HepG2 (cell line): ENCODE results near the gene TTC22. TPM values are rescaled to one million over a fixed set of nuclear protein-coding genes. Genes with fewer than 3 reads are reported as not detected.
A peak's percentile ranks its signal among the peaks of the same experiment; 100 is the strongest.

Experiments
- ATAC-seq: fragments of 200-7000 bp; cut with Tn5 transposase; 3 replicates; pipeline ENCODE4 v1.9.1; 2020; ENCODE audit warnings: mild to moderate bottlenecking, moderate library complexity
- BruUV-seq: library from RNA; stranded (reverse); fragments of 400-500 nt; replicated peaks from 2 replicates; lab custom pipeline; 2021; lab: Mats Ljungman, UMichigan
- CTCF ChIA-PET: fragments of 300-600 bp; formaldehyde crosslinking; extraction: SDS; loops from one replicate; lab custom pipeline; 2021; ENCODE audit warnings: low total read pairs, inconsistent platforms, low intra/inter-chr PET ratio; lab: Yijun Ruan, JAX
- POLR2A ChIA-PET: fragments of 350-600 bp; sonication (Branson Sonifier 250); formaldehyde crosslinking; loops from one replicate; lab custom pipeline; 2020; ENCODE audit warnings: antibody characterized with exemption, inconsistent platforms; lab: Yijun Ruan, JAX
- DNase-seq: peaks from one replicate; pipeline ENCODE4 v3.0.0-alpha.2; 2015; ENCODE audit warnings: low spot score
- FAIRE-seq: peaks from 3 replicates; lab custom pipeline; 2011; peaks lifted over from hg19 to GRCh38; lab: Jason Lieb, UNC
- H2AFZ ChIP-seq: one replicate; pipeline ENCODE4 v1.6.1; 2011; ENCODE audit warnings: low read length, inconsistent platforms
- H3K27ac ChIP-seq: fragments of 300-600 bp; 3 replicates; pipeline ENCODE4 v1.8.0; 2011; ENCODE audit warnings: mixed run types, mild to moderate bottlenecking, mixed read lengths, low read length, inconsistent platforms; ENCODE audit not compliant: insufficient read depth; ENCODE audit errors: extremely low read length
- H3K27me3 ChIP-seq, 2 experiments: fragments of 200-600 bp in 1 of 2; 2 replicates in 1 of 2; 3 replicates in 1 of 2; pipeline versions ENCODE4 v1.6.0 to v1.8.0; 2011; ENCODE audit warnings: low read length in 2 of 2, mild to moderate bottlenecking in 2 of 2, moderate library complexity in 2 of 2, inconsistent platforms in 1 of 2; ENCODE audit not compliant: insufficient read depth in 2 of 2, control insufficient read depth in 1 of 2
- H3K36me3 ChIP-seq, 2 experiments: fragments of 200-600 bp in 1 of 2; replicated peaks in 1 of 2; 2 replicates in 1 of 2; 3 replicates in 1 of 2; pipeline versions ENCODE4 v1.5.1 to v1.8.0; 2011; ENCODE audit warnings: low read length in 2 of 2, inconsistent platforms in 1 of 2; ENCODE audit not compliant: insufficient read depth in 2 of 2, control insufficient read depth in 1 of 2
- H3K4me1 ChIP-seq: 2 replicates; pipeline ENCODE4 v1.5.1; 2012; ENCODE audit warnings: low read length, inconsistent platforms; ENCODE audit not compliant: insufficient read depth
- H3K4me2 ChIP-seq: 2 replicates; pipeline ENCODE4 v1.6.0; 2011; ENCODE audit warnings: low read depth, low read length, inconsistent platforms
- H3K4me3 ChIP-seq, 3 experiments: fragments of 200-600 bp in 1 of 3; sonication (generic), shearing (Covaris generic) in 1 of 3; replicated peaks in 1 of 3; 2 replicates each; pipeline ENCODE4 v1.5.1; 2011 to 2016; ENCODE audit warnings: low read length in 3 of 3, inconsistent platforms in 2 of 3, low read depth in 2 of 3, mild to moderate bottlenecking in 2 of 3, control low read depth in 1 of 3, mixed read lengths in 1 of 3; ENCODE audit not compliant: insufficient read depth in 1 of 3
- H3K79me2 ChIP-seq: one replicate; pipeline ENCODE4 v1.6.1; 2011; ENCODE audit warnings: low read length, inconsistent platforms; ENCODE audit not compliant: insufficient read depth
- H3K9ac ChIP-seq: 2 replicates; pipeline ENCODE4 v1.6.0; 2011; ENCODE audit warnings: mild to moderate bottlenecking, low read depth, low read length, inconsistent platforms; ENCODE audit not compliant: insufficient read depth
- H3K9me3 ChIP-seq: 2 replicates; pipeline ENCODE4 v1.5.1; 2012; ENCODE audit warnings: mild to moderate bottlenecking, low read length
- H4K20me1 ChIP-seq: 2 replicates; pipeline ENCODE4 v1.6.0; 2011; ENCODE audit warnings: inconsistent platforms, mild to moderate bottlenecking, low read length, moderate library complexity; ENCODE audit not compliant: insufficient read depth
- MATR3 ChIP-seq: sonication (generic); formaldehyde crosslinking; IDR thresholded peaks from 2 replicates; pipeline ENCODE4 v1.4.0; 2020; ENCODE audit warnings: missing genetic modification reagents
- NCOR1 ChIP-seq: fragments of 200-600 bp; sonication (generic); IDR thresholded peaks from 2 replicates; pipeline ENCODE4 v1.7.0; 2017; ENCODE audit warnings: antibody characterized with exemption, low read length, borderline replicate concordance
- PTBP1 ChIP-seq: fragments of 200-400 bp; formaldehyde crosslinking; IDR thresholded peaks from 2 replicates; pipeline ENCODE4 v1.6.1; 2018; ENCODE audit warnings: low read length, low read depth; ENCODE audit not compliant: poor library complexity, severe bottlenecking
- RAD21 ChIP-seq: fragments of 450-650 bp; formaldehyde crosslinking; IDR thresholded peaks from 2 replicates; pipeline ENCODE4 v1.5.0; 2020; ENCODE audit warnings: mild to moderate bottlenecking
- RFX5 ChIP-seq: IDR thresholded peaks from 2 replicates; pipeline ENCODE4 v1.6.1; 2011; ENCODE audit warnings: low read depth, low read length, improper control_type of control experiment
- SMC3 ChIP-seq: IDR thresholded peaks from 2 replicates; pipeline ENCODE4 v1.6.1; 2011; ENCODE audit warnings: low read length, improper control_type of control experiment
- STAG1 ChIP-seq: sonication (generic); formaldehyde crosslinking; IDR thresholded peaks from 2 replicates; pipeline ENCODE4 v1.4.0; 2020; ENCODE audit warnings: missing genetic modification reagents
- XRCC5 ChIP-seq: fragments of 200-400 bp; formaldehyde crosslinking; optimal IDR thresholded peaks from 2 replicates; pipeline ENCODE3; 2017; ENCODE audit warnings: mild to moderate bottlenecking, low read length
- ZNF282 ChIP-seq: fragments of 450-650 bp; IDR thresholded peaks from 2 replicates; pipeline ENCODE4 v1.6.1; 2018; ENCODE audit not compliant: partially characterized antibody
- ZNF672 ChIP-seq: sonication (generic); formaldehyde crosslinking; IDR thresholded peaks from 2 replicates; pipeline ENCODE4 v1.8.1; 2022; ENCODE audit warnings: missing genetic modification reagents
- WGBS: methylation state at CpG from one replicate; pipeline ENCODE4 v1.1.6; 2017; ENCODE audit warnings: low lambda C conversion rate; 5-methylcytosine and 5-hydroxymethylcytosine counted together
- in situ Hi-C: cut with HindIII; loops from 2 replicates; pipeline ENCODE4 v1.10.0; 2017; ENCODE audit warnings: low pct_unique_long_range_greater_than_20kb; ENCODE audit not compliant: extremely low pct_ligation_motif_present
- intact Hi-C: fragments of 100-400 bp; cut with micrococcal nuclease; formaldehyde crosslinking; loops from one replicate; pipeline ENCODE4 v1.10.0; 2022; ENCODE audit not compliant: unreplicated experiment
- polyA plus RNA-seq, 8 experiments: library from polyadenylated mRNA; depleted of rRNA in 3 of 8; stranded (reverse) in 7 of 8; unstranded in 1 of 8; fragments of >200 nt; fragmentation: Illumina TruSeq in 4 of 8; extraction: Trizol in 4 of 8; gene quantifications; 2 replicates each; pipeline versions ENCODE4 v1.2.1 to v1.2.3, GENCODE V29; 2011 to 2016; ENCODE audit warnings: low read depth in 4 of 8, missing spikeins in 1 of 8, mixed read lengths in 1 of 8; ENCODE audit not compliant: insufficient read depth in 1 of 8
- total RNA-seq, 5 experiments: library from RNA; depleted of rRNA; stranded (reverse); fragments of >200 nt; fragmentation: Illumina TruSeq; extraction: Trizol; gene quantifications; 2 replicates each; pipeline ENCODE4 v1.2.3, GENCODE V29; 2016; ENCODE audit warnings: low read depth in 1 of 5
- TF ChIP-seq, protein P1 (sequence below): sonication (generic); formaldehyde crosslinking; IDR thresholded peaks from 2 replicates; pipeline ENCODE4 v1.4.0; 2020; ENCODE audit warnings: mild to moderate bottlenecking, missing genetic modification reagents
- TF ChIP-seq, protein P2 (sequence below): sonication (generic); formaldehyde crosslinking; IDR thresholded peaks from 2 replicates; pipeline ENCODE4 v1.5.0; 2020; ENCODE audit warnings: mild to moderate bottlenecking, missing genetic modification reagents, moderate library complexity
- TF ChIP-seq, protein P3 (sequence below): sonication (generic); formaldehyde crosslinking; IDR thresholded peaks from 2 replicates; pipeline ENCODE4 v1.4.0; 2020; ENCODE audit warnings: missing genetic modification reagents
- TF ChIP-seq, protein P4 (sequence below): IDR thresholded peaks from 2 replicates; pipeline ENCODE4 v1.6.1; 2012; ENCODE audit warnings: low read depth, low read length, improper control_type of control experiment

Gene TTC22
- total and polyA plus RNA-seq, 2 of the 13 experiments (the other 11 are each of a cell fraction or from before 2014, with no cell fraction given): not detected

DNA sequence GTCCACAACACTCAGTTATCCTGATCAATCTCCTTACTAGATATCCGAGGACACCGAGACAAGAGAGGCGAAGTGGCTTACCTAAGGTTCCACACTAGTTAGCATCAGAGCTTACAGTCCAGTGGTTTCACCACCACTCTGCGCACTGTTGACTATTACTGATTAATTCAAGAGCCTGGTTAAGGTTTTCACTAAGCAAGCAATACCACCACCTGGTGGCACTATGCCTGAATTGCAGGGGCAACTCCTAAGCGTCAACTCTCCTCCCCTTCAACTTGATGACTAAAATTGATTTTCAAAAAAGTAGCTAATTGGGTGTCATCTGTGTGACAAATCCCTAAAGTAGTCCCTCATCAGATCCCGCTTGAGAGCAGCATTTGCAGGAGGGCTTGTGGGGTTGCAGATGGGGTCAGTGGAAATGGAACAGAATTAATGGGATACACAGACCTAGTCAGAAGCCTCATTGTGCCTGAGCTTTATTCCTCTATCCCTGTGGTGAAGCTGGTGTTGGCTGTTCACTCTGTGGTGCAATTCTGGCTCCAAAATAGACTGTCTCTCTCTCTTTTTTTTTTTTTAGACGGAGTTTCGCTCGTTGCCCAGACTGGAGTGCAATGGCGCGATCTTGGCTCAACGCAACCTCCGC, 9.1 kb downstream of the TTC22 start:
- TF ChIP-seq STAG1 (CRISPR knock-in tag) (peak; percentile 80), RFX5 (no peak), ZNF282 (no peak), ZNF672 (no peak), RAD21 (CRISPR knock-in tag) (peak; percentile 66; the same call in 1 of the 2 replicates), XRCC5 (peak; percentile 26), SMC3 (peak; percentile 76), MATR3 (CRISPR knock-in tag) (no peak), PTBP1 (no peak), NCOR1 (no peak)
- TF ChIP-seq, protein P1, sequence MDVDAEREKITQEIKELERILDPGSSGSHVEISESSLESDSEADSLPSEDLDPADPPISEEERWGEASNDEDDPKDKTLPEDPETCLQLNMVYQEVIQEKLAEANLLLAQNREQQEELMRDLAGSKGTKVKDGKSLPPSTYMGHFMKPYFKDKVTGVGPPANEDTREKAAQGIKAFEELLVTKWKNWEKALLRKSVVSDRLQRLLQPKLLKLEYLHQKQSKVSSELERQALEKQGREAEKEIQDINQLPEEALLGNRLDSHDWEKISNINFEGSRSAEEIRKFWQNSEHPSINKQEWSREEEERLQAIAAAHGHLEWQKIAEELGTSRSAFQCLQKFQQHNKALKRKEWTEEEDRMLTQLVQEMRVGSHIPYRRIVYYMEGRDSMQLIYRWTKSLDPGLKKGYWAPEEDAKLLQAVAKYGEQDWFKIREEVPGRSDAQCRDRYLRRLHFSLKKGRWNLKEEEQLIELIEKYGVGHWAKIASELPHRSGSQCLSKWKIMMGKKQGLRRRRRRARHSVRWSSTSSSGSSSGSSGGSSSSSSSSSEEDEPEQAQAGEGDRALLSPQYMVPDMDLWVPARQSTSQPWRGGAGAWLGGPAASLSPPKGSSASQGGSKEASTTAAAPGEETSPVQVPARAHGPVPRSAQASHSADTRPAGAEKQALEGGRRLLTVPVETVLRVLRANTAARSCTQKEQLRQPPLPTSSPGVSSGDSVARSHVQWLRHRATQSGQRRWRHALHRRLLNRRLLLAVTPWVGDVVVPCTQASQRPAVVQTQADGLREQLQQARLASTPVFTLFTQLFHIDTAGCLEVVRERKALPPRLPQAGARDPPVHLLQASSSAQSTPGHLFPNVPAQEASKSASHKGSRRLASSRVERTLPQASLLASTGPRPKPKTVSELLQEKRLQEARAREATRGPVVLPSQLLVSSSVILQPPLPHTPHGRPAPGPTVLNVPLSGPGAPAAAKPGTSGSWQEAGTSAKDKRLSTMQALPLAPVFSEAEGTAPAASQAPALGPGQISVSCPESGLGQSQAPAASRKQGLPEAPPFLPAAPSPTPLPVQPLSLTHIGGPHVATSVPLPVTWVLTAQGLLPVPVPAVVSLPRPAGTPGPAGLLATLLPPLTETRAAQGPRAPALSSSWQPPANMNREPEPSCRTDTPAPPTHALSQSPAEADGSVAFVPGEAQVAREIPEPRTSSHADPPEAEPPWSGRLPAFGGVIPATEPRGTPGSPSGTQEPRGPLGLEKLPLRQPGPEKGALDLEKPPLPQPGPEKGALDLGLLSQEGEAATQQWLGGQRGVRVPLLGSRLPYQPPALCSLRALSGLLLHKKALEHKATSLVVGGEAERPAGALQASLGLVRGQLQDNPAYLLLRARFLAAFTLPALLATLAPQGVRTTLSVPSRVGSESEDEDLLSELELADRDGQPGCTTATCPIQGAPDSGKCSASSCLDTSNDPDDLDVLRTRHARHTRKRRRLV (CRISPR knock-in tag): no peak
- TF ChIP-seq, protein P2, sequence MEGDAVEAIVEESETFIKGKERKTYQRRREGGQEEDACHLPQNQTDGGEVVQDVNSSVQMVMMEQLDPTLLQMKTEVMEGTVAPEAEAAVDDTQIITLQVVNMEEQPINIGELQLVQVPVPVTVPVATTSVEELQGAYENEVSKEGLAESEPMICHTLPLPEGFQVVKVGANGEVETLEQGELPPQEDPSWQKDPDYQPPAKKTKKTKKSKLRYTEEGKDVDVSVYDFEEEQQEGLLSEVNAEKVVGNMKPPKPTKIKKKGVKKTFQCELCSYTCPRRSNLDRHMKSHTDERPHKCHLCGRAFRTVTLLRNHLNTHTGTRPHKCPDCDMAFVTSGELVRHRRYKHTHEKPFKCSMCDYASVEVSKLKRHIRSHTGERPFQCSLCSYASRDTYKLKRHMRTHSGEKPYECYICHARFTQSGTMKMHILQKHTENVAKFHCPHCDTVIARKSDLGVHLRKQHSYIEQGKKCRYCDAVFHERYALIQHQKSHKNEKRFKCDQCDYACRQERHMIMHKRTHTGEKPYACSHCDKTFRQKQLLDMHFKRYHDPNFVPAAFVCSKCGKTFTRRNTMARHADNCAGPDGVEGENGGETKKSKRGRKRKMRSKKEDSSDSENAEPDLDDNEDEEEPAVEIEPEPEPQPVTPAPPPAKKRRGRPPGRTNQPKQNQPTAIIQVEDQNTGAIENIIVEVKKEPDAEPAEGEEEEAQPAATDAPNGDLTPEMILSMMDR (CRISPR knock-in tag): peak; percentile 83
- TF ChIP-seq, protein P3, sequence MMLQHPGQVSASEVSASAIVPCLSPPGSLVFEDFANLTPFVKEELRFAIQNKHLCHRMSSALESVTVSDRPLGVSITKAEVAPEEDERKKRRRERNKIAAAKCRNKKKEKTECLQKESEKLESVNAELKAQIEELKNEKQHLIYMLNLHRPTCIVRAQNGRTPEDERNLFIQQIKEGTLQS (CRISPR knock-in tag): no peak
- TF ChIP-seq, protein P4, sequence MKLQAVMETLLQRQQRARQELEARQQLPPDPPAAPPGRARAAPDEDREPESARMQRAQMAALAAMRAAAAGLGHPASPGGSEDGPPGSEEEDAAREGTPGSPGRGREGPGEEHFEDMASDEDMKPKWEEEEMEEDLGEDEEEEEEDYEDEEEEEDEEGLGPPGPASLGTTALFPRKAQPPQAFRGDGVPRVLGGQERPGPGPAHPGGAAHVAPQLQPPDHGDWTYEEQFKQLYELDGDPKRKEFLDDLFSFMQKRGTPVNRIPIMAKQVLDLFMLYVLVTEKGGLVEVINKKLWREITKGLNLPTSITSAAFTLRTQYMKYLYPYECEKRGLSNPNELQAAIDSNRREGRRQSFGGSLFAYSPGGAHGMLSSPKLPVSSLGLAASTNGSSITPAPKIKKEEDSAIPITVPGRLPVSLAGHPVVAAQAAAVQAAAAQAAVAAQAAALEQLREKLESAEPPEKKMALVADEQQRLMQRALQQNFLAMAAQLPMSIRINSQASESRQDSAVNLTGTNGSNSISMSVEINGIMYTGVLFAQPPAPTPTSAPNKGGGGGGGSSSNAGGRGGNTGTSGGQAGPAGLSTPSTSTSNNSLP: peak; percentile 61; the same call in 1 of the 2 replicates
- Histone ChIP-seq H3K9me3 (0 out of 2 replicates have a peak, but pooled peaks cover 7% of the 10 kb centered on the region), H4K20me1 (no peaks in the 10 kb centered on the region), H3K9ac (no peak overlapping the region), H2AFZ (no peak overlapping the region), H3K4me2 (no peak overlapping the region), H3K4me1 (peaks cover 44% of the 10 kb centered on the region), H3K36me3 (no peaks in the 10 kb centered on the region), H3K4me3 (no peak overlapping the region), H3K27ac (no peak overlapping the region), H3K79me2 (no peaks in the 10 kb centered on the region), H3K27me3 (peaks cover 0 to 7% of the 10 kb centered on the region in 2 experiments; a peak in 1 of 5 replicates)
- DNase-seq (peak; percentile 65), FAIRE-seq (peak; percentile 79), ATAC-seq (peak; percentile 55)
- no TSS peak for BruUV-seq
- in situ Hi-C loops: no loop called here
- ChIA-PET CTCF (interaction anchor here (1.1 to 1.4 kb wide), 3 partner anchors 24 to 722 kb away, joined by 3 to 13 read pairs (median 4); no protein-coding TSS in a partner anchor), POLR2A (no interaction called here)
- intact Hi-C loops: loop anchor here (1.0 to 5.0 kb wide), 3 partner anchors 17 to 120 kb away; partner anchors contain the start of gene TTC4
- WGBS: 56% methylated on average over 13 of the region's 13 CpGs
